HG03558 (cell line): Measurements from ENCODE around the gene LRRC43.

Experiments used
- ATAC-seq: cut with Tn5 transposase; IDR thresholded peaks from one replicate; pipeline ENCODE4 v1.9.1; 2021; ENCODE audit warnings: moderate number of reproducible peaks; ENCODE audit not compliant: unreplicated experiment; ENCODE audit errors: extremely low read depth

The LRRC43 gene

GRCh38 chr12:122182887-122183587 lies at the start of gene LRRC43:
TSS of gene LRRC43 (plus strand) at chr12:122183123. CDS start at chr12:122183145, 22 bp downstream.
- no peak for ATAC-seq

DNA sequence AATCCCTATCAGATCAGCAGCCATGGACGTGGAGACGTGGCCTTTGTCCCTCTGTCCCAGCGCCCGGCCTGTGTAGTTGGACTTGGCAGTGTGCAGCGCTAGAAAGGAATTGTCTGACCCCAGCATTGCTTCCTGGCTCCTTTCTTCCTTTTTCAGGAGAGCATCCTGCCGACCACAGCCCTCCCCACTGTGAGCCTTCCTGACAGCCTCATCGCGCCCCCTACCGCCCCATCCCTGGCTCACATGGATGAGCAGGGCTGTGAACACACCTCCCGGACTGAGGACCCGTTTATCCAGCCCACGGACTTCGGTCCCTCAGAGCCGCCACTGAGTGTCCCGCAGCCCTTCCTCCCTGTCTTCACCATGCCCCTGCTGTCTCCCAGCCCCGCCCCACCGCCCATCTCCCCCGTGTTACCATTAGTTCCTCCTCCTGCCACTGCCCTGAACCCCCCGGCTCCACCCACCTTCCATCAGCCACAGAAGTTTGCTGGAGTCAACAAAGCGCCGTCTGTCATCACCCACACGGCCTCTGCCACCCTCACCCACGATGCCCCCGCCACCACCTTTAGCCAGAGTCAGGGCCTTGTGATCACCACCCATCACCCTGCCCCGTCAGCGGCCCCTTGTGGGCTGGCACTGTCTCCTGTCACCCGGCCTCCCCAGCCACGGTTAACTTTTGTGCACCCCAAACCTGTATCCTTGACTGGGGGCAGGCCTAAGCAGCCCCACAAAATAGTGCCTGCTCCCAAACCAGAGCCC lies 49.6 kb upstream of the LRRC43 start:
- ATAC-seq = no peak

GRCh38 chr12:122135437-122136031 lies 47.4 kb upstream of the LRRC43 start:
- ATAC-seq = no peak

DNA sequence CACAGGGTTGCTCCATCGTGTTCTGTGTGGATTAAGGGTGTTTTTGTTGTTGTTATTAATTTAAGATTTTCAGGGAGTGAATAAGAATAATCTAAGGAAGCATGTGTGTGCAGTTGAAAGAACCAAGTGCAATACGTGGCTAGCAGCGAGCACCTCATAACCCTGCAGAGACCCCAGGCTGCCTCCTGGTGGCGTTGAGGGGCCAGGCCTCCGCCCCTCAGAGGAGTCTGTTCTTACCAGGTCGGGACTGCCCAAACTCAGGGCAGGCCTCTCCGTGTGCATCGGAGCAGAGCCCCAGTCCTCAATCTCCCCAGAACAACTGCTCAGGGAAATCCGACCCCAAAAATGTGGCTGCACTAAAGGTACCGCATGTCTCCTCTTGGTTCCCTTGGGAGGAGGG lies 45.7 kb upstream of the LRRC43 start:
- no peak for ATAC-seq

DNA sequence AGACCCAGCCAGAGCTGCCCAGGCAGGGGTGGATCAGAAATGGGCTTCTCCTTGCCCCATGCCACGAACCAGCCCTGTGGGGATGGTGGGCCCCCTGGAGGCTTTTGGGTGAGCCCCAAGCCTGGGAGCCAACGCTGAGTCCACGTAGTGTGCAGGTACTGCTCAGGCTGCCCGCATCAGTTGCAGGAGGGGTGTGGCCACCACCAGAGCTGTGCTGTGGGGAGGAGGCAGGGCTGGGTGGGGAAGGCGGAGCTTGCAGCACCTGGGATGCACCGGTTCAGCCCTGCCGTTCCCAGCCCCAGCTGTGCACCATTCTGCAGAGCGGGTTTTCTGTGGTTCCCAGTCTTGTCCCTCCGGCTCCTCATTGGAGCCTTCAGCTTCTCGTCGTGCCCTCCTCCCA lies 45.2 kb upstream of the LRRC43 start:
- no peak for ATAC-seq

- ATAC-seq = no peak
Measured at GRCh38 chr12:122138181-122138580, 44.7 kb upstream of the LRRC43 start.

DNA sequence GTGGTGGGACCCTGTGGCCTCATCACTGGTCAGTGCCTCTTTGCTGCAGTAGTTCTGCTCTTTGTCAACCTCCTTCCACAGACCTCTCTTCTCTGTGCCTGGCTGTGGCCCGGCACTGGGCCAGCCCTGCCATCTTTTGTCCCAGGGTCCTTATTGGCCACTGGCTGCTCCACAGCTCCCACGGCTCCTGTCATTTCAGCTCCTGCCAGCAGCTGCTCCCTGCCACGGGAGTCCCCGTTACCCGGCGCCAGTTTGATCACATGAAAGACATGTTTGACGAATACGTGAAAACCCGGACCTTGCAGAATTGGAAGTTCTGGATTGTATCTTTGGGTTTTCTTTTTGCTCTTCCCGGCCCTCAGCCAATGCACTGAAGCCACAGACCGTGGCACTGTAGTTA lies 44.3 kb upstream of the LRRC43 start:
- no peak for ATAC-seq

- no peak for ATAC-seq
Measured at GRCh38 chr12:122139266-122139665, 43.7 kb upstream of the LRRC43 start.

DNA sequence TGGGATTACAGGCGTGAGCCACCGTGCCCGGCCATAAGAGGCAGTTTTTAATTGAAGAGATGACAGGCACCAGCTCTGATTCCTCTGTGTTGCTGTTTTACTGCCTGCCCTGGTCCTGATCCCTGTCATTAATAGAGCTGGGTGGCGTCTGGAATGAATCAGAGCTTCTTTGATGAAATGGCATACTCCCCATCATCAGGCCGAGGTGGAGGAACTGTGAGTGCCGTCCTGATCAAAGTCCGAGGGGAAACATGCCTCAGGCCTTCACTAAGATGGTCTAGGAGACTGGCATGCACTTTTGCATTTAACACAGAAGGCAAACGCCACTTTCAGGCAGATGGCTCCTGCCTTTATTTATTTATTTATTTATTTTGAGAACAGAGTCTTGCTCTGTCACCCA lies 43.0 kb upstream of the LRRC43 start:
- ATAC-seq = no peak

- no peak for ATAC-seq
Measured at GRCh38 chr12:122140467-122141257, 42.3 kb upstream of the LRRC43 start.

GRCh38 chr12:122141911-122142725 lies 40.8 kb upstream of the LRRC43 start:
- no peak for ATAC-seq

GRCh38 chr12:122142857-122143256 lies 40.1 kb upstream of the LRRC43 start:
- ATAC-seq = no peak

- ATAC-seq = no peak
Measured at GRCh38 chr12:122144885-122145284, 38.0 kb upstream of the LRRC43 start.

- ATAC-seq = no peak
Measured at GRCh38 chr12:122145505-122146330, 37.2 kb upstream of the LRRC43 start.

DNA sequence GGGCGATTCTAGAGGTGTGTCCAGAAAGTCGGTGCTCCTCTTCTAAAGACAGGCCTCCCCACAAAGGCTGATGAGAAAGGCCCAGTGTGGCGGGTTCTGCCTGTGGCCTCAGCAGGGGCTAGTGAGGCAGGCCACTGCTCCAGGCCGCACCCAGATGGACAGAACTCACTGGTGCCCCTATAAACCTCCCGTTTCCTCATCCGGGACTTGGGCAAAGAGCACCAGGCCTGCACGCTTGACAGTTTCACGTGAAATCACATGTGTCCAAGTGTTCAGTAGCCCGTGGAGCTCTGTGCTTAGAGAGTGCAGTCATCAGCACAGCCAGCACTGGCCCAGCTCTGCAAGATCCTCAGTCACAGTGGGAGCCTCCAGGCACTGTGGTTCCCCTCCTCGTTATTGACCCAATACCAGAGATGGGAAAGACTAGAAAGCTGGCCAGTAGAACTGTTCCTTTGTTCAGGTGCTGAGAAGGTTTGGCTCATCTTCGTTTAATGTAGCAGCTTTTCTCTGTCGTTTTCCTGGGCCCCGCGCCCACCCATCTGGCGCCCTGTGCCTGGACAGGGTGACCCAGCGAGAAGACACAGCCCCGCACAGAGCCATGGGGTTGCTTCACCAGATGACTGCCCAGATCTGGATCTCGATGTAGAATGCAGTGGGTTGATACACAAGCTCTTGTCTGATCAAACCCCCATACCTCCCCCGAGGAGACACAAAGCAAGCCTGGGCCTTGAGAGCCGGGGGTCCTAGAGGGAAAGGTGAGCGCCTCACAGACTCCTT lies 35.2 kb upstream of the LRRC43 start:
- ATAC-seq = no peak

DNA sequence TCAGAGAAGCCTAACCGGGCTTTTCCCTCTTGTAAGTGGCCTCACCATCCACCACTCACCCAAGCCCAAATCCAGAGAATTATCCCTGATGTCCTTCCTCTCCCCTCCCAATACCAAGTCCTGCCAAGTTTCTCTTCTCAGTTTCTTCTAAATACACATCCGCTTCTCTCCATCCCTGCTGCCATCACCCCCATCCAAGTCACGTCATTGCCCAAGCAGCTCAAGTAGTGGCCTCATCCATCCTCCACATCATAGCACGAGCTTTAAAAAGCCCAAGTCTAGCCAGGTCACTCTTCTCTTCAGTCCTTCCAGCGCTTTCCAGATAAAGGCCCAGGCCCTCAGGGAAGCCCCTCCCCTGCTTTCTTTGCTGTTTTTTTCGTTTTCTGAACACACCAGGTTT lies 34.3 kb upstream of the LRRC43 start:
- no peak for ATAC-seq

DNA sequence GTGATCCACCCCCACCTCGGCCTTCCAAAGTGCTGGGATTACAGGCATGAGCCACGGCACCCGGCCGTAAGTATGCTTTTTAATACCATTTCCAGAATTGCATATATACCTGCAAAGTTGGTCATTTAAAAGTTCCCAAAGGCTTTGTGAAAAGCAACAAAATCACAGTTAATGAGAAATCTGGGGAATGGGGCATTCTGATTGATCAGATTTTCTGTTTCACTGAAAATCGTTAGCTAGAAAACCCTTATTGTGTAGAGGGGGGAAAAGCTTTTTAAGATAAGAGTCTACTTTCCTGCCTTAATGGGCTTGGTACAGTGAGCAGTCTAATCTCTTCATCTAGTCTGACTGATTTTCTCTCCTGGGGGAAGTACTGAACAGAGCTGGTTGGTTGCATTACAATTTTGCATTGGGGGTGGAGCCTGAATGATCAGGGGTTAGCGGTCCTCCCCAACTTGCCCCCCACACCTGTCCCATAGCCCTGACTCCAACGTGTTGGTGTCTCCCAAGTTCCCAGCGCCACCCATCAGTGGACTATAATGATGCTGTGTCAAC lies 32.7 kb upstream of the LRRC43 start:
- ATAC-seq = no peak

DNA sequence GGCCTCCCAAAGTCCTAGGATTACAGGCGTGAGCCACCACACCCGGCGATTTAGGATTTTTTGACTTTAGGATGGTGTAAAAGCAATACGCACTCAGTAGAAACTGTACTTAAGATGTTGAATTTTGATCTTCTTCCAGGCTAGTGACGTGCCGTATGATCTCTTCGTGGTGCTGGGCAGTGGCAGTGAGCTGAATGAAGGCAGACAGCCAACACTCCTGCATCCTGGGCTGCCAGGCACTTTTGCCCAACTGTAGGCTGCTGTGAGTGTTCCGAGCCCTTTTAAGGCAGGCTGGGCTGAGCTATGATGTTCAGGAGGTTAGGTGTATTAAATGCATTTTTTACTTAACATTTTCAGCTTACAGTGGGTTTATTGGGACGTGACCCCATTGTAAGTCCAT lies 30.2 kb upstream of the LRRC43 start:
- ATAC-seq = no peak
